Suprapubic skin (tissue), 4 donors: ENCODE data around the gene ANGPTL5. TPM values are rescaled to one million over a fixed set of nuclear protein-coding genes. Genes with fewer than 3 reads are reported as not detected.
"Not testable (repeated sequence)": the region's sequence is repeated elsewhere in the genome, so short reads cannot be mapped to it uniquely, and the experiment has no call there.

Experiments
- DNase-seq, 2 donors: peaks; one replicate each; pipeline ENCODE4 v3.0.0-alpha.2; 2019; ENCODE audit warnings: low spot score in 2 of 2
- H3K27ac ChIP-seq: fragments of 200-600 bp; sonication (generic); one replicate; pipeline ENCODE4 v1.5.1; 2019
- H3K27me3 ChIP-seq: fragments of 200-600 bp; sonication (generic); one replicate; pipeline ENCODE4 v1.5.1; 2019
- H3K36me3 ChIP-seq: fragments of 200-600 bp; sonication (generic); one replicate; pipeline ENCODE4 v1.5.1; 2019
- H3K4me1 ChIP-seq: fragments of 200-600 bp; sonication (generic); one replicate; pipeline ENCODE4 v1.5.1; 2019
- H3K4me3 ChIP-seq: fragments of 200-600 bp; sonication (generic); one replicate; pipeline ENCODE4 v1.5.1; 2019; ENCODE audit warnings: mild to moderate bottlenecking
- H3K9me3 ChIP-seq: fragments of 200-600 bp; sonication (generic); one replicate; pipeline ENCODE4 v1.5.1; 2019
- EP300 ChIP-seq: sonication (generic); formaldehyde crosslinking; IDR thresholded peaks from one replicate; pipeline ENCODE4 v1.6.1; 2017; ENCODE audit warnings: antibody characterized with exemption
- POLR2A ChIP-seq, 2 donors: fragments of 450-650 bp; IDR thresholded peaks; one replicate each; pipeline ENCODE4 v1.6.1; 2017; ENCODE audit warnings: antibody characterized with exemption in 2 of 2, mild to moderate bottlenecking in 2 of 2, moderate library complexity in 2 of 2
- POLR2AphosphoS5 ChIP-seq, 3 donors: sonication (generic); formaldehyde crosslinking; IDR thresholded peaks; one replicate each; pipeline ENCODE4 v1.6.1; 2017; ENCODE audit warnings: antibody characterized with exemption in 3 of 3
- WGBS: methylation state at CpG from one replicate; pipeline ENCODE4 v1.1.5; 2018; 5-methylcytosine and 5-hydroxymethylcytosine counted together
- total RNA-seq, 4 donors: library from RNA; depleted of rRNA; stranded (reverse); fragments of >200 nt; gene quantifications; one replicate each; pipeline ENCODE4 v1.1.0, GENCODE V29; 2016
- TF ChIP-seq, protein P1 (sequence below), 2 donors: fragments of 200-600 bp in 1 of 2; fragments of 450-650 bp in 1 of 2; sonication (generic) in 1 of 2; IDR thresholded peaks; one replicate each; pipeline ENCODE4 v1.5.1; 2016 to 2019; ENCODE audit warnings: antibody characterized with exemption in 2 of 2, mild to moderate bottlenecking in 1 of 2, moderate library complexity in 1 of 2

ANGPTL5 gene
- total RNA-seq, 4 donors from 2014 or later: 0.73 to 2.3 (median 0.76) TPM; not detected in 1

DNA sequence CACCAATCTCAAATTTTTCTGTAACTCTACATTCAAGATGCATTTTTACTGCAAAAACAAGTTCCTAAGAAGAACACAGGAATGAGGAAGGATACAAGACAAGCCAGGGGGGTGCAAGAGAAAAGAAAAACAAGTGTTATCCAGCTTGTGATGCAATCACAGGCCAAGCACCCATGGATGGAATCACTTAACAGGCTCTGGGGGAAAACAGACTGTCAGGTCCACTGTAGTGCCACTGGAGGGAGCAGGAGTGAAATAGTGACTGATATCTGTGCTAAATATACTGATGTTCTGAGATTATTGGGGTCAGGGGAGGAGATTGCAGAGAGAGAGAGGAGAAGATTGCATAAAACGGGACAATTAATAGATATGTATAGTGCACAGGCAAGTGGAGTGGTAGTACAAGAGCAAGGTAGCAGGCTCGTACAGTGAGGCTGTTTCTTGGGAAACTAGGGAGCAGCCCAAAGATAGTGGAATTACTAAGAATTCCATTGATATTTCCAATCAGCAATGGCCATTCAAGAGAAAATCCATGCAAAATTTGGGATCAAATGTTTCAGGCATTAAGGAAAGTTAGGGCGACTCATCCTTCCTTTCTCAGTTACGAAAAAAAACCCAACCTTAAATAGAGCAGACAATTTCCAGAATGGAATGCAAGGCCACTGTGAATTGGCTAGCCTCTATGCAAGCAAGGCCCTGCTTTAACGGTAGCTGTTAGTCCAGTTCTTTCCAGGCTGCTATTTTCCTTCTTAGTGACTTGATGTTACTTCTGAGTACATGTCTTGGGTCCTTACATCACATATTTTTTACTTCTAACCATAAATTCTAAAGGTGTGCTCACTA, 53.7 kb downstream of the ANGPTL5 start:
- H3K4me1 ChIP-seq: peaks cover 7% of the 10 kb centered on the region
- H3K27me3 ChIP-seq: no peaks in the 10 kb centered on the region
- H3K9me3 ChIP-seq: no peaks in the 10 kb centered on the region
- no peak overlapping the region for H3K27ac ChIP-seq
- H3K36me3 ChIP-seq: no peaks in the 10 kb centered on the region
- WGBS: 71% methylated on average over 5 of the region's 5 CpGs
- no peak for DNase-seq
- TF ChIP-seq, protein P1, sequence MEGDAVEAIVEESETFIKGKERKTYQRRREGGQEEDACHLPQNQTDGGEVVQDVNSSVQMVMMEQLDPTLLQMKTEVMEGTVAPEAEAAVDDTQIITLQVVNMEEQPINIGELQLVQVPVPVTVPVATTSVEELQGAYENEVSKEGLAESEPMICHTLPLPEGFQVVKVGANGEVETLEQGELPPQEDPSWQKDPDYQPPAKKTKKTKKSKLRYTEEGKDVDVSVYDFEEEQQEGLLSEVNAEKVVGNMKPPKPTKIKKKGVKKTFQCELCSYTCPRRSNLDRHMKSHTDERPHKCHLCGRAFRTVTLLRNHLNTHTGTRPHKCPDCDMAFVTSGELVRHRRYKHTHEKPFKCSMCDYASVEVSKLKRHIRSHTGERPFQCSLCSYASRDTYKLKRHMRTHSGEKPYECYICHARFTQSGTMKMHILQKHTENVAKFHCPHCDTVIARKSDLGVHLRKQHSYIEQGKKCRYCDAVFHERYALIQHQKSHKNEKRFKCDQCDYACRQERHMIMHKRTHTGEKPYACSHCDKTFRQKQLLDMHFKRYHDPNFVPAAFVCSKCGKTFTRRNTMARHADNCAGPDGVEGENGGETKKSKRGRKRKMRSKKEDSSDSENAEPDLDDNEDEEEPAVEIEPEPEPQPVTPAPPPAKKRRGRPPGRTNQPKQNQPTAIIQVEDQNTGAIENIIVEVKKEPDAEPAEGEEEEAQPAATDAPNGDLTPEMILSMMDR (IDR thresholded peaks at IDR 0.05): peak in 1 of 2 donors; percentile 20
- no peak for TF ChIP-seq EP300
- TF ChIP-seq POLR2AphosphoS5 (IDR thresholded peaks at IDR 0.05): no peak
- H3K4me3 ChIP-seq: no peak overlapping the region

DNA sequence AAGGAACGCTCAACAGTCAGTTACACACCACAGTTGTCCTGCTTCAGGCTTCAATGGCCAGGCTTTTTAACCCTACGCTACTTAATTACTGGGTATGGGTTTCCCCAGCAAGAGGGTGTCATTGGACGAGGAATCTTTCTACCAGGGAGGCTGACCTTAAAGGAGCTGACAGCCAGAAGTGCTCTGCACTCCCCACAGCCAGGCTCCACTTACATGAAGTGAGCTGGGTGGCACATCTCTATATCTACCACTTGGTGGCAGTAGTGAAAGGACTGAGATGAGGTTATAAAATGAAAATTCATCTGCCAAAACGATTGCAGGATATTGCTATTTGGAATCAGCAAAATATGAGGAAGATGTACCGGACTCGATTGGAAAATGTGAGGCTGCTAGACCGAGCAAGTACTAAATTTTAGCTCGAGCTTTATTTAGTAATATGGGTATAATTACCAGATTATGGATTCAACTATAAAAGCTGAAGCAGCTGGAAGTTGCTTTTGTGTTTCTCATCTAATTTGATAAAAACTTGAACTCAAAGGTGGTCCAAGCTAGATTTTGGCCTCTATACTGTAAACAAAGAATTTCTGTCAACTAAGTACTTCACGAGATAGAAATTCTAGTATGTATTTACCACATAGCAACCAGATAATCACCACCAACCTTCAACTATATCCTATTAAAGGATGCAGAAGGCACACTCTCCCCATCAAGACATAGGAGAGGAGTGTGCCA, 55.5 kb downstream of the ANGPTL5 start:
- peaks cover 7% of the 10 kb centered on the region for H3K4me1 ChIP-seq
- no peak for DNase-seq
- no peaks in the 10 kb centered on the region for H3K9me3 ChIP-seq
- 17% methylated on average over 9 of the region's 9 CpGs for WGBS
- peak overlapping the region; percentile 28 for H3K27ac ChIP-seq
- H3K4me3 ChIP-seq: no peak overlapping the region
- no peaks in the 10 kb centered on the region for H3K36me3 ChIP-seq
- TF ChIP-seq POLR2AphosphoS5 (IDR thresholded peaks at IDR 0.05): no peak
- TF ChIP-seq, protein P1 (IDR thresholded peaks at IDR 0.05): peak; percentile 60 to 64
- no peaks in the 10 kb centered on the region for H3K27me3 ChIP-seq

DNA sequence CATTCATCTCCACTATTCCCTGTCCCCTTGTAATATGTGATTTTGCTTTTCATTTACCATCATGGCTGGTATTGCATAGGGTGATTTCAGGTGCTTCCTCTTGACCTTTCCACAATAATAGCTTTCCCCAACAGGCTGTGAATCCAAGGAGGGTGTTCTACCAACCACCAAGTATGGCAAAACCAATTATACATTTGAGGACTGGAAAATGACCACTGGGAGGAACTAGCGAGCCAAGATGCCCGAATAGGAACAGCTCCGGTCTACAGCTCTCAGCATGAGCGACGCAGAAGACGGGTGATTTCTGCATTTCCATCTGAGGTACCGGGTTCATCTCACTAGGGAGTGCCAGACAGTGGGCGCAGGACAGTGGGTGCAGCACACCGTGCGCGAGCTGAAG, 64.1 kb downstream of the ANGPTL5 start:
- H3K36me3 ChIP-seq, H3K4me1 ChIP-seq: not testable (repeated sequence)

DNA sequence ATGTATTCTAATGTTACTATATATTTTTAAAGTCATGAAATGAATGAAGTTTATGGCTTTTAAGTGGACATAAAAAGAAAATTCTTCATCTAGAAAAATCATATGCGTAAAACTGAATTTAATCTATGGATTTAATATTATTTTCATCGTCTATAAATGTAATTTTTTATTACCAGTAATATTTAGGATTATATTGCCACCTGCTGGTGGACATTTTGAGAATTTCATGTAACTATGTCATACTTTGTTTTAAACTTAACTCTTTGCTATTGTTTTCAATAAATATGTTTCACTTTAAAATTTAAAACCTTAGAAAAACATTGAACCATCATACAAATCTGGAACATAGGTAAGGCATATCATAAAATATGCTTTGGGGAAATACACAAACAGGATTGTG, 68.1 kb downstream of the ANGPTL5 start:
- Histone ChIP-seq H3K27me3 (no peaks in the 10 kb centered on the region), H3K36me3 (no peaks in the 10 kb centered on the region), H3K4me3 (no peak overlapping the region), H3K27ac (no peak overlapping the region), H3K9me3 (no peaks in the 10 kb centered on the region), H3K4me1 (no peaks in the 10 kb centered on the region)
- TF ChIP-seq, protein P1 (IDR thresholded peaks at IDR 0.05): peak in 1 of 2 donors; percentile 15
- no peak for TF ChIP-seq POLR2A (IDR thresholded peaks at IDR 0.05)
- WGBS: 19% methylated on average over 2 of the region's 2 CpGs
- DNase-seq: no peak

More for the DNA sequence above, 64.1 kb downstream of the ANGPTL5 start:
- not testable (repeated sequence) for H3K9me3 ChIP-seq, DNase-seq, H3K4me3 ChIP-seq, H3K27me3 ChIP-seq, H3K27ac ChIP-seq
- 87% methylated on average over 11 of the region's 11 CpGs for WGBS

DNA sequence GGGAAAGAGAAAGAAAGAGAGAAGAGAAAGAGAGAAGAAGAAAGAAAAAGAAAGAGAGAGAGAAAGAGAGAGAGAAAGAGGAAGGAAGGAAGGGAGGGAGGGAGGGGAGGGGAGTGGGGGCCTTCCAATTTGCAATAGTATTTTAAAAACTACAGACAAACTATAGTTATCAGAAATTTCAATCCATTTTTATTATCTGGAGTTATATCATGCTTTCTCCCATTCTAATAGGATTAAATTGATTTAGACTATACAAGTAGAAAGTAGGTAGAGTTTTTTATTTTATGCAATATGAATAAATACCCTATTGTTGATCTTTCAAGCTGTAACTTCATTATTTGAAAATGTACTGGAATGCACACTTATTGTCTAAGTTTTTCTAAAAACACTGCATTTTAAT, 71.7 kb downstream of the ANGPTL5 start:
- Histone ChIP-seq H3K4me1 (no peaks in the 10 kb centered on the region), H3K4me3 (no peak overlapping the region), H3K27ac (no peak overlapping the region), H3K9me3 (no peaks in the 10 kb centered on the region), H3K36me3 (no peaks in the 10 kb centered on the region), H3K27me3 (no peaks in the 10 kb centered on the region)
- TF ChIP-seq POLR2A (IDR thresholded peaks at IDR 0.05) (no peak), POLR2AphosphoS5 (IDR thresholded peaks at IDR 0.05) (no peak), EP300 (no peak)
- TF ChIP-seq, protein P1 (IDR thresholded peaks at IDR 0.05): no peak
- no peak for DNase-seq
